Middle frontal gyrus (tissue), 1 donor: ENCODE results near the gene FBLN7.

ENCODE experiments used
- DNase-seq: peaks from one replicate; pipeline ENCODE4 v3.0.0-alpha.2; 2015; ENCODE audit warnings: low spot score; ENCODE audit errors: extremely low spot score

Gene FBLN7

GRCh38 chr2:112140899-112141625 lies 2.9 kb downstream of the FBLN7 start:
- DNase-seq, result no peak

GRCh38 chr2:112141626-112142007 lies 3.4 kb downstream of the FBLN7 start:
- DNase-seq, result no peak

GRCh38 chr2:112142525-112143078 lies 4.4 kb downstream of the FBLN7 start:
- DNase-seq, result no peak

DNA sequence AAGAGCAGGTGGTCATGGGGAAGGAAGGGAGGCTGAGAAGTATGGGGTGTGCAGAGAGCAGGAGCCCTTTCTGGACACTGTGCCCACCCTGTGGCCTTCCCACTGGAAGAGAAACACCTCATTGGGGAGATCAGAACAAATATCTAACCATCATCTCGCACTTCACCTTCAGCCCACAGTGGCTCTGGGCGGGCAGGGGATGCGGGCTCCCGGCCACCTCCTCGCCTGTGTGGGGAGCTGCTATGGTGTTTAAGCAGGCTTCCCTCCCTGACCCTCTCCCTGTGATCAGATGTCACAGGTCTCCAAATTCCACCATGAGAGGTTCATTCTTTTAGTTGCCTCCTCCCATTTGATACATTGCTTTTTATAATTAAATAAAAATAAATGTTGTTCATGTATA lies 5.0 kb downstream of the FBLN7 start:
- no peak for DNase-seq

GRCh38 chr2:112144966-112145365 lies 6.8 kb downstream of the FBLN7 start:
- DNase-seq, result no peak

- no peak for DNase-seq
Observed at GRCh38 chr2:112147382-112148168, 9.4 kb downstream of the FBLN7 start.

GRCh38 chr2:112148477-112148876 lies 10.3 kb downstream of the FBLN7 start:
- DNase-seq, result no peak

GRCh38 chr2:112149194-112149593 lies 11.0 kb downstream of the FBLN7 start:
- DNase-seq, result no peak

DNA sequence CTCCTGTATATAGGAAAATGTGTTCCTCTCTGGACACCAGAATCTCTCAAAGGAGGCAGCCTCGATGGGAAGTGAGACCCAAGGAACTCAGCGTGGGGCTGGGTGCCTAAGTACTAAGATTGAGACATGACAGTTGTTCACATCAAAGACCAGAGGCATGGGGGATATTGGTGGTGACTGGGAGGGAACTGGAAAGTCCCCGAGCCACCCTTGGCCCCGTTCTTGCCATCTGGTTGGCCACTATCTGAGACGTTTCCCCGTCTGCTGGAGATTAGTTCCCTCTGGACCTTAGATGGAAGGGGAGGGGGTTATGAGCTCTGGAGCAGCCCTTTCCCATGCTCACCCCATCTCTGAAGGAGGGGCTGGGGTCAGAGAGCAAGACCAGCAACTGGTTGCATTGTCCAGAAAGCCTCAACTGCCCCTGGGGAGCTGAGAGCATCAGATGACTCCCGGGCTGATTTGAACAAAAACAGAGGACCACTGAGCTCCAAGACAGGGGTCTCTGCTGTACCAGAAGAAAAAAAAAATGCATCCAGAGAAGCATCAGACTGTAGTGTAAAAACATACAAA lies 11.8 kb downstream of the FBLN7 start:
- DNase-seq, result no peak

DNA sequence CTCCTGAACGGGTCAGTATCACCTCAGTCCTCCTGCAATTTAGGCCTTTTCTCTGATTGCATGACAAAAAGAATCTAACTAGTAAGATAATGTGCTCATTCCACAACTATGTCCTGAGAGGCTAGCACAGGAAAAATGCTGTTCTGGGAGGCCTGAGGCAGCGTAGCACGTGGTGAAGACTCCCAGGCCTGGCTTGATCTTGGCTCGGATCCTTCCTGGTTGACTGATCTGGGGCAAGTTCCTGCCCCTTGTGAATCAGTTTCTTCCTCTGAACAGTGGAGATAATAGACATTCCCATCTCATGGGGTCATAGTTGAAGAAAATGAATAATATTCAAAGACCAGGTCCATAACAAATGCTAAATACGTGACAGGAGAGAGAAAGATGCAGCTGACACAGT lies 12.3 kb downstream of the FBLN7 start:
- DNase-seq, result no peak

DNA sequence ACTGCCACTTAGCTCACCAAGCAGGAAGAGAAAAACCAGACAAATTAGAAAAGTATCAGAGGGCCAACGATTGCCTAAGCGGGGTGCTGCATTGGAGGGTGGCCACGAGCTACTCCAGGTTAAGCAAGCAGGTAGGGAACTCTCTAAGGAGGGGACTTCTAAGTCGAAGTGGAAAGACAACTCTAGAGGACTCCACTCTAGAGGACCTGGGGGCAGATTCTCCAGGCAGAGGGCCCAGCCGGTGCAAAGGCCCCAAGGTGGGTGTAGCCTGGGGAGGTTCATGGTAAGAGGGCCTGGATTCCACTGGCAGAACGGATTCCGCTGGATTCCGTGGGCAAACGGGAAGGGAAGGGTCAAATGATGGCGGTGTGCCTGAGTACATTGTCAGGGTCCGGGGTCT lies 12.7 kb downstream of the FBLN7 start:
- no peak for DNase-seq

- no peak for DNase-seq
Observed at GRCh38 chr2:112151271-112151670, 13.1 kb downstream of the FBLN7 start.

DNA sequence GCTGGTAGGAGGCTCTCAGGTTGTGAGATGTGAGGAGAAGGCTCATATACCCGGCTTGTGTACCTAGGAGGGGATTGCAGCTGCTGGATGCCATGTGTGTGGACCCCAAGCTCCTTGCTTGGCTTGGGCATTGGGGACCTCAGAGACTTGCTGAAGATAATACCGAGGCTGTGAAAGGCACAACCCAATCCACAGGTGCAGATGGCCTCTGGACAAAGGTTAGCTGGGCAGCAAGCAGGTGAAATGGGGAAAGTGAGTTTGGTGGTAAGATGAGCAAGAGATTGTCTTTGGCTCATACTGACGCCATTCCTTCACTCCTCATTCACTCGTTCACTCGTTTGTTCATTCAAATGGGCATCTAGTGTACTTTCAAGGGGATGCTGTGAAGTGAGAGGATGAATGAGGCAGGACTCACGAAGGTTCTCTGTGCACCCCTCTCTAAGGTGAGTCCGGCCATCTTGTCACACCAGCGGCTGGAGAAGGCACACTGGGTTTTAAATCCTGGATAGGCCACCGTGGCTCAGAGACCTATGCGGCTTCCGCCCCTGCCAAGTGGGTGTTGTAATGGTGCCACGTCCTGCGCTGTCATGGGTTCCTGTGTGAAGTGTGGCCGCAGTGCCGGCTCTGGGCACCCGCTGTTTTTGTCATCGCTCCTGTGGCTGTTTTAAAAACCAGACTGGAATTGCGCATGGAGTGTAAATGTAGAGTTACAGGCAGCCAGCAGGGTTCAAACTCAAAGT lies 13.7 kb downstream of the FBLN7 start:
- no peak for DNase-seq

DNA sequence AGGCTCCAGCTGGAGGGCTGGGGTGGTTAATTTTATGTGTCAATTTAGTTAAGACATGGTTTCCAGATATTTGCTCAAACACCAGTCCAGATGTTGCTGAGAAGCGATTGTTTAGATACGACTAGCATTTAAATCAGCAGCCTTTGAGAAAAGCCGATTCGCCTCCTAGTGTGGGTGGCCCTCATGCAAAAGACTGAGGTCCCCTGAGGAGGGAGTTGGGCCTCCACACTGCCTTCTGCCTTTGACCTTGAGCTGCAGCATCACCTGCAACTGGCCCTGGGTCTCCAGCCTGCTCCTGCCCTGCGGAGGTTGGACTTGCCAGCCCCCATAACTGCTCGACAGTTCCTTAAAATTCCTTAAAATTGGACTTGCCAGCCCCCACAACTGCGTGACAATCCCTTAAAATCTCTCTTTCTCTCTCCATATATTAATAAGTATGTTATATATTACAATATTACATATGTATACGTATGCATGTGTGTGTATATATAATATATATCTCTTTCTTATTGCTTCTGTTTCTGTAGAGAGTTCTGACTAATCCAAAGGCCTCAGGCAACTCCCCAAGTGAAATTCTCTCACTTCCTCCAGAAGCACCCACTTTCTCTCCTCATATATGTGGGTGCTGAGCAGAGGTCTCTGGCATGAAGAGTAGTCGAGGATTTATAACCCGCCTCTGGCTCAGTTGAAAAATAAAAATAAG lies 14.4 kb downstream of the FBLN7 start:
- no peak for DNase-seq

- no peak for DNase-seq
Observed at GRCh38 chr2:112153179-112153490, 14.9 kb downstream of the FBLN7 start.

DNA sequence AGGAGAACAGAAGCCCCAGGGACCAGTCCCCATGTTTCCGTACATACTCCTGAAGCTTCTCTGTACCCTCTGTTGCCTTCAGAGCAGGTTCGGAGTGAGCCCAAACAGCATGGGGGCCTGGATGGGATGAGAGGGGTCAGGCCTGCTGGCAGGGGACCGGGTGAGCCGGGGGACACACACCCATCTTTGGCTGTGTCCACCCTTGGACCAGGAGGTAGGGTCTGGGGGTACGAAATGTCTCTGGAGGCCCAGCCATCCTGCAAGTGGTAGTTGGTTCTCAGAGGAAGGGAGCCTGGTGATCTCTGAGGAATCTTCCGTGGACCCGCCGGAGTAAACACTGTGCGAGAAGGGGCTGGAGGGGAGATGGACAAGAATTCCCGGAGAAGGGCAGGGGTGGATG lies 15.3 kb downstream of the FBLN7 start:
- DNase-seq, result no peak

DNA sequence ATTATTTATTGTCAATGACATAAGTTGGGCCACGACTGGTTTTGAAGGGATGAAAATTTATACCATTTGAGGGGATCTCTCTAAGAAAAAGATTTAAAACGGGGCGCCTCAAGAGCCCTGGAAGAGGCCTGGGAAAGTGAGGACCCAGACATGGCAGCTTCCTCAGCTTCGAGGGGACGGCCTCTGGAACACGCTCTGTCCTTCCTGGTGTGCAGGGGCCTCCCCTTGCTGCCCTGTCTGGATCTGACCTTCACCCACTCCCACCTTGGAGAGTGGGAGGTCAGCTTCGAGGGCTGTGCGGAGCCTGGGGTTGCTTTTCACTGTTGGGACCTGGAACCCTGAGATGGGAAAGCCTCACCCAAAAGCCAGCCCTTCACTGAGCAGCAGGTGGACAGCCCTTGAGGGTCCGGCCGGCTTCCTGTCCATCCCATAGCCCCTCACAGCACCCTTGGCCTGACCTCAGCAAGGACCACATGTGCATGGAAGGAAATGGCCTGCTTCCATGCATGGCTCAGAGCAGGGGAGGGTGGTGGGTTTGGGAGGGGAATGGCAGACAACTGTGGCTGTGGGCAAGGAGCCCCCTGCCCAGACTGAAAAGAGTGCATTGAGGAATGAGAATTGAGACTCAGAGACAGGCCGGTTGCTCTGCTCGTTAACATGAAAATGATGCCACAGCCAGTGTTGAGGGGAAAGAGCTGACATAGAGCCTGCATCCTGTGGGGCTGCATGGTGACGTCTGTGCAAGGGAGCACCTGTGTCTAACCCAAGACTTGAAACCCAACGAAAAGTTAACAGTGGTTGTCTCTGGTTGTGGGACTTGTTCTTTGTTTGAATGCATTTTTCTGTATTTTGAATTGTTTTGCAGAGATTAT lies 16.3 kb downstream of the FBLN7 start:
- DNase-seq, result no peak

GRCh38 chr2:112155331-112156151 lies 17.4 kb downstream of the FBLN7 start:
- DNase-seq, result no peak
